ENCODE measurements around the gene RAI1. TPM values are rescaled to one million over a fixed set of nuclear protein-coding genes. Genes with fewer than 3 reads are reported as not detected.

RAI1 gene
- total and polyA plus RNA-seq, 2 experiments from 2014 or later: 0.87 to 0.89 TPM

DNA sequence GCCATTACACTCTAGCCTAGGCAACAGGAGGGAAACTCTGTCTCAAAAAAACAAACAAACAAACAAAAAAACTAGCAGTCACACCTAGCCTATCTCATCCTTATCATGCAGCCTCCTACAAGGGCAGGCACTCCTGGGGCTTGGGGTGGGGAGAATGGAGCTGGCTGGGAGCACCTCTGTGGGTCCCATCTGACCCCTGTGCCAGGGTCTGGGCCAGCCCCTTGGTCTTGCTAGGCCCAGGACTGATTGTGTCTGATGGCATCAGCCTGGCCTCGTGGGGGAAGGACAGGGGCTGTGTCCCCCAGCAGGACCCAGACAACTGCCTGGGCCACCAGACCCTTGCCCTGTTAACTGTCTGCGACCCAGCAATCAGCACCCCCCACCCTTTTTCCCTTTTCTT is 105.7 kb downstream of the RAI1 start (continued):
- TF ChIP-seq, protein P1, sequence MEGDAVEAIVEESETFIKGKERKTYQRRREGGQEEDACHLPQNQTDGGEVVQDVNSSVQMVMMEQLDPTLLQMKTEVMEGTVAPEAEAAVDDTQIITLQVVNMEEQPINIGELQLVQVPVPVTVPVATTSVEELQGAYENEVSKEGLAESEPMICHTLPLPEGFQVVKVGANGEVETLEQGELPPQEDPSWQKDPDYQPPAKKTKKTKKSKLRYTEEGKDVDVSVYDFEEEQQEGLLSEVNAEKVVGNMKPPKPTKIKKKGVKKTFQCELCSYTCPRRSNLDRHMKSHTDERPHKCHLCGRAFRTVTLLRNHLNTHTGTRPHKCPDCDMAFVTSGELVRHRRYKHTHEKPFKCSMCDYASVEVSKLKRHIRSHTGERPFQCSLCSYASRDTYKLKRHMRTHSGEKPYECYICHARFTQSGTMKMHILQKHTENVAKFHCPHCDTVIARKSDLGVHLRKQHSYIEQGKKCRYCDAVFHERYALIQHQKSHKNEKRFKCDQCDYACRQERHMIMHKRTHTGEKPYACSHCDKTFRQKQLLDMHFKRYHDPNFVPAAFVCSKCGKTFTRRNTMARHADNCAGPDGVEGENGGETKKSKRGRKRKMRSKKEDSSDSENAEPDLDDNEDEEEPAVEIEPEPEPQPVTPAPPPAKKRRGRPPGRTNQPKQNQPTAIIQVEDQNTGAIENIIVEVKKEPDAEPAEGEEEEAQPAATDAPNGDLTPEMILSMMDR (conservative IDR thresholded peaks at IDR 0.05; ENCODE audit: low read depth in 2 of 2): no peak
- TF ChIP-seq NANOG (IDR thresholded peaks at IDR 0.05; ENCODE audit: borderline replicate concordance): no peak
- no peak for TF ChIP-seq ZNF331 (CRISPR knock-in tag; IDR thresholded peaks at IDR 0.05; ENCODE audit: low read depth)
- no peak for TF ChIP-seq JUNB (IDR thresholded peaks at IDR 0.05; ENCODE audit: unreplicated experiment)
- TF ChIP-seq EZH2phosphoT487 (IDR thresholded peaks at IDR 0.05; ENCODE audit: unreplicated experiment): no peak
- TF ChIP-seq, protein P2, sequence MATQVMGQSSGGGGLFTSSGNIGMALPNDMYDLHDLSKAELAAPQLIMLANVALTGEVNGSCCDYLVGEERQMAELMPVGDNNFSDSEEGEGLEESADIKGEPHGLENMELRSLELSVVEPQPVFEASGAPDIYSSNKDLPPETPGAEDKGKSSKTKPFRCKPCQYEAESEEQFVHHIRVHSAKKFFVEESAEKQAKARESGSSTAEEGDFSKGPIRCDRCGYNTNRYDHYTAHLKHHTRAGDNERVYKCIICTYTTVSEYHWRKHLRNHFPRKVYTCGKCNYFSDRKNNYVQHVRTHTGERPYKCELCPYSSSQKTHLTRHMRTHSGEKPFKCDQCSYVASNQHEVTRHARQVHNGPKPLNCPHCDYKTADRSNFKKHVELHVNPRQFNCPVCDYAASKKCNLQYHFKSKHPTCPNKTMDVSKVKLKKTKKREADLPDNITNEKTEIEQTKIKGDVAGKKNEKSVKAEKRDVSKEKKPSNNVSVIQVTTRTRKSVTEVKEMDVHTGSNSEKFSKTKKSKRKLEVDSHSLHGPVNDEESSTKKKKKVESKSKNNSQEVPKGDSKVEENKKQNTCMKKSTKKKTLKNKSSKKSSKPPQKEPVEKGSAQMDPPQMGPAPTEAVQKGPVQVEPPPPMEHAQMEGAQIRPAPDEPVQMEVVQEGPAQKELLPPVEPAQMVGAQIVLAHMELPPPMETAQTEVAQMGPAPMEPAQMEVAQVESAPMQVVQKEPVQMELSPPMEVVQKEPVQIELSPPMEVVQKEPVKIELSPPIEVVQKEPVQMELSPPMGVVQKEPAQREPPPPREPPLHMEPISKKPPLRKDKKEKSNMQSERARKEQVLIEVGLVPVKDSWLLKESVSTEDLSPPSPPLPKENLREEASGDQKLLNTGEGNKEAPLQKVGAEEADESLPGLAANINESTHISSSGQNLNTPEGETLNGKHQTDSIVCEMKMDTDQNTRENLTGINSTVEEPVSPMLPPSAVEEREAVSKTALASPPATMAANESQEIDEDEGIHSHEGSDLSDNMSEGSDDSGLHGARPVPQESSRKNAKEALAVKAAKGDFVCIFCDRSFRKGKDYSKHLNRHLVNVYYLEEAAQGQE (IDR thresholded peaks at IDR 0.05; ENCODE audit: unreplicated experiment): no peak

DNA sequence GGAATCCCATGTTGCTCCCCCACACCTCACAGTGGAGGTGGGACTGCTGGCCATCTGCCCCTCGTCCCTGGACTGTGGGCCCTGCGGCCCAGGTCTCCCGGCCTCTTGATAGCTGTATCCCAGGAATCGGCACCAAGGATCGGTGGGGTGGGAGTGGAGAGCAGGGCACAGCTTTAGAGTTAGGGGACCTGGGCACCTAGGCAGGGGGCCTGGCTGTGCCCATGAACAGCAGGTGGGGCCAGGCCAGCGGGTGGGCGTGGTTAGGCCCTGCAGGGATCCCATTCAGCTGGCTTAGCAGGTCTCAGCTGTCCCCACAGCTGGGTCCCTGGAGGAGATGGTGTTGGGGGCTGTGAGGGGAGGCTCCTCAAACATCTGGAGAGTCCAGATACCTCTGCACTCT is 106.3 kb downstream of the RAI1 start:
- Histone ChIP-seq H3F3A (replicated peaks; ENCODE audit: low read depth) (0 out of 2 replicates have a peak, but pooled peaks cover 15% of the 10 kb centered on the region), H3K27me3 (ENCODE audit: insufficient read depth) (peaks cover 51% of the 10 kb centered on the region), H3K36me3 (ENCODE audit: insufficient read depth) (no peaks in the 10 kb centered on the region), H3K4me1 (ENCODE audit: insufficient read depth) (peaks cover 33% of the 10 kb centered on the region), H3K27ac (ENCODE audit: low read depth) (no peak overlapping the region), H3K79me2 (replicated peaks; ENCODE audit: insufficient read depth) (no peaks in the 10 kb centered on the region), H4K20me1 (replicated peaks; ENCODE audit: insufficient read depth) (no peaks in the 10 kb centered on the region), H3K4me2 (no peak overlapping the region), H3K4me3 (no peak overlapping the region), H3K9me2 (ENCODE audit: insufficient read depth) (no peaks in the 10 kb centered on the region), H2AFZ (no peak overlapping the region)
- Mint-ChIP-seq H3K4me1 (peaks cover 63% of the 10 kb centered on the region), H3K9me3 (no peaks in the 10 kb centered on the region), H3K4me3 (no peak overlapping the region), H3K36me3 (ENCODE audit: low read depth) (no peaks in the 10 kb centered on the region), H3K27ac (no peak overlapping the region), H3K27me3 (ENCODE audit: insufficient read depth, low read depth, poor library complexity) (peaks cover 49% of the 10 kb centered on the region)
- ATAC-seq (no peak), DNase-seq (ENCODE audit: low spot score) (no peak)
- TF ChIP-seq EZH2 (IDR thresholded peaks at IDR 0.05; ENCODE audit: low read depth, unreplicated experiment): no peak
- TF ChIP-seq STAT1 (IDR thresholded peaks at IDR 0.05; ENCODE audit: unreplicated experiment): no peak
- TF ChIP-seq, protein P2 (IDR thresholded peaks at IDR 0.05; ENCODE audit: unreplicated experiment): no peak
- no peak for TF ChIP-seq POLR2AphosphoS5 (IDR thresholded peaks at IDR 0.05; ENCODE audit: low read depth)
- no peak for TF ChIP-seq ZNF331 (CRISPR knock-in tag; IDR thresholded peaks at IDR 0.05; ENCODE audit: low read depth)
- TF ChIP-seq ZNF114 (CRISPR knock-in tag; IDR thresholded peaks at IDR 0.05): no peak

Data from GM23338 (cell line).